MV-4-11 (cell line): ENCODE measurements around the gene HDLBP.
"Not testable (repeated sequence)": the region's sequence is repeated elsewhere in the genome, so short reads cannot be mapped to it uniquely, and the experiment has no call there.

Experiments used
- DNase-seq: peaks from one replicate; lab custom pipeline; 2025; lab: John Stamatoyannopoulos, UW

Gene HDLBP

GRCh38 chr2:241329669-241330615 lies 14.5 kb upstream of the HDLBP start:
- no peak for DNase-seq

- DNase-seq, result no peak
Observed at GRCh38 chr2:241325257-241325656, 9.8 kb upstream of the HDLBP start.

GRCh38 chr2:241324775-241325174 lies 9.3 kb upstream of the HDLBP start:
- peak; percentile 46 for DNase-seq

GRCh38 chr2:241323778-241324177 lies 8.3 kb upstream of the HDLBP start:
- no peak for DNase-seq

- DNase-seq, result no peak
Observed at GRCh38 chr2:241321886-241322285, 6.4 kb upstream of the HDLBP start.

- DNase-seq, result no peak
Observed at GRCh38 chr2:241321033-241321432, 5.6 kb upstream of the HDLBP start.

GRCh38 chr2:241320394-241320793 lies 4.9 kb upstream of the HDLBP start:
- DNase-seq, result no peak

GRCh38 chr2:241318830-241319229 lies 3.4 kb upstream of the HDLBP start:
- DNase-seq, result not testable (repeated sequence)

GRCh38 chr2:241317391-241317790 lies 1.9 kb upstream of the HDLBP start:
- DNase-seq, result peak; percentile 80

GRCh38 chr2:241316825-241317224 lies 1.4 kb upstream of the HDLBP start:
- DNase-seq, result no peak

- DNase-seq, result peak; percentile 59
Observed at GRCh38 chr2:241315879-241316631, 583 bp upstream of the HDLBP start, which contains the start of gene SEPTIN2. TSS of gene SEPTIN2 (plus strand) at chr2:241315925. CDS start at chr2:241324233, 8,308 bp downstream.

GRCh38 chr2:241314226-241315092 lies 1.0 kb downstream of the HDLBP start:
- DNase-seq, result peak; percentile 78

- DNase-seq, result no peak
Observed at GRCh38 chr2:241313543-241314095, 1.9 kb downstream of the HDLBP start.

GRCh38 chr2:241312082-241312481 lies 3.4 kb downstream of the HDLBP start:
- peak; percentile 12 for DNase-seq

GRCh38 chr2:241310917-241311566 lies 4.4 kb downstream of the HDLBP start:
- DNase-seq, result no peak

GRCh38 chr2:241309684-241310117 lies 5.8 kb downstream of the HDLBP start:
- peak; percentile 96 for DNase-seq

GRCh38 chr2:241308832-241309500 lies 6.5 kb downstream of the HDLBP start:
- DNase-seq, result no peak

GRCh38 chr2:241308267-241308666 lies 7.2 kb downstream of the HDLBP start:
- DNase-seq, result no peak

- no peak for DNase-seq
Observed at GRCh38 chr2:241307055-241307454, 8.4 kb downstream of the HDLBP start.

GRCh38 chr2:241304039-241304670 lies 11.3 kb downstream of the HDLBP start:
- no peak for DNase-seq
